Activated CD8-positive, alpha-beta T cell treated with anti-CD3 and anti-CD28 coated beads for 36 hours (primary cell): ENCODE measurements around the gene ACTG1. TPM values are rescaled to one million over a fixed set of nuclear protein-coding genes. Genes with fewer than 3 reads are reported as not detected.

Experiments
- ATAC-seq: fragments of 200-7000 bp; cut with Tn5 transposase; one replicate; pipeline ENCODE4 v1.10.0; 2021; ENCODE audit warnings: mild to moderate bottlenecking, moderate library complexity
- CTCF ChIA-PET: fragments of 350-600 bp; sonication (Branson Sonifier 250); formaldehyde crosslinking; loops from one replicate; lab custom pipeline; 2021; ENCODE audit warnings: antibody characterized with exemption; lab: Charles Lee
- POLR2A ChIA-PET: fragments of 350-600 bp; sonication (Branson Sonifier 250); formaldehyde crosslinking; loops from one replicate; lab custom pipeline; 2021; ENCODE audit warnings: antibody characterized with exemption; lab: Charles Lee
- DNase-seq: peaks from one replicate; pipeline ENCODE4 v3.0.0-alpha.2; 2020
- H3K27ac Mint-ChIP-seq: one replicate; pipeline ENCODE4 v1.8.0; 2021; ENCODE audit warnings: mild to moderate bottlenecking, mixed read lengths
- H3K27me3 Mint-ChIP-seq: one replicate; pipeline ENCODE4 v1.8.0; 2021; ENCODE audit warnings: mixed read lengths
- H3K36me3 Mint-ChIP-seq: one replicate; pipeline ENCODE4 v1.8.0; 2021; ENCODE audit warnings: low read depth, mixed read lengths
- H3K4me1 Mint-ChIP-seq: one replicate; pipeline ENCODE4 v1.8.0; 2021; ENCODE audit warnings: low read depth, mixed read lengths
- H3K4me3 Mint-ChIP-seq: one replicate; pipeline ENCODE4 v1.8.0; 2021; ENCODE audit warnings: mild to moderate bottlenecking, moderate library complexity, mixed read lengths
- H3K9me3 Mint-ChIP-seq: one replicate; pipeline ENCODE4 v1.8.0; 2021; ENCODE audit warnings: mixed read lengths
- intact Hi-C: fragments of 100-400 bp; cut with micrococcal nuclease; formaldehyde crosslinking; loops from one replicate; pipeline ENCODE4 v1.10.0; 2022
- total RNA-seq, 2 experiments: library from RNA; stranded (reverse); gene quantifications; one replicate each; pipeline ENCODE4 v1.2.3, GENCODE V29; 2021
- TF ChIP-seq, protein P1 (sequence below): fragments of 200-600 bp; IDR thresholded peaks from one replicate; pipeline ENCODE4 v1.8.0; 2022; ENCODE audit warnings: antibody characterized with exemption, mild to moderate bottlenecking

The ACTG1 gene
- total RNA-seq, 2 experiments from 2014 or later = 4,606 to 4,756 TPM

DNA sequence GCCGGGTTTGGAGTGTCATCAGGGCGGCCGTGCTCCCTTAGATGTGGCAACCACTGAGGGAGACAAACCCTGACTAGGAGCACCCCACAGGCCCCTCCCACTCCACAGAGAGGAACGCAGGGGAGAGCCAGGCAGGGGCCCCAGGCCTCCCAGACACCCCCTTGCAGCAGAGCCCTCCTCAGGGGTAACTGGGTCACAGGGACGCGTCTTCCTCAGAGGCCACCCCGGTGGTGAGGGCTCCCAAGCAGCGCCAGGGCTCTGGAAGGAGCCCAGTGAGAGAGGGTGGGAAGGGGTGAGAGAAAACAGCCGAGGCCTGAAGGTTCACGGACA is 26.9 kb upstream of the ACTG1 start:
- no peaks in the 10 kb centered on the region for H3K9me3 Mint-ChIP-seq
- H3K36me3 Mint-ChIP-seq = peaks cover 2% of the 10 kb centered on the region
- DNase-seq = no peak
- ATAC-seq = no peak
- intact Hi-C loops = no loop called here
- TF ChIP-seq, protein P1, sequence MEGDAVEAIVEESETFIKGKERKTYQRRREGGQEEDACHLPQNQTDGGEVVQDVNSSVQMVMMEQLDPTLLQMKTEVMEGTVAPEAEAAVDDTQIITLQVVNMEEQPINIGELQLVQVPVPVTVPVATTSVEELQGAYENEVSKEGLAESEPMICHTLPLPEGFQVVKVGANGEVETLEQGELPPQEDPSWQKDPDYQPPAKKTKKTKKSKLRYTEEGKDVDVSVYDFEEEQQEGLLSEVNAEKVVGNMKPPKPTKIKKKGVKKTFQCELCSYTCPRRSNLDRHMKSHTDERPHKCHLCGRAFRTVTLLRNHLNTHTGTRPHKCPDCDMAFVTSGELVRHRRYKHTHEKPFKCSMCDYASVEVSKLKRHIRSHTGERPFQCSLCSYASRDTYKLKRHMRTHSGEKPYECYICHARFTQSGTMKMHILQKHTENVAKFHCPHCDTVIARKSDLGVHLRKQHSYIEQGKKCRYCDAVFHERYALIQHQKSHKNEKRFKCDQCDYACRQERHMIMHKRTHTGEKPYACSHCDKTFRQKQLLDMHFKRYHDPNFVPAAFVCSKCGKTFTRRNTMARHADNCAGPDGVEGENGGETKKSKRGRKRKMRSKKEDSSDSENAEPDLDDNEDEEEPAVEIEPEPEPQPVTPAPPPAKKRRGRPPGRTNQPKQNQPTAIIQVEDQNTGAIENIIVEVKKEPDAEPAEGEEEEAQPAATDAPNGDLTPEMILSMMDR = no peak
- H3K4me1 Mint-ChIP-seq = no peaks in the 10 kb centered on the region
- ChIA-PET CTCF (interaction anchor here (1.0 kb wide), 1 partner anchor 286 kb away, joined by 3 read pairs; no protein-coding TSS in a partner anchor), POLR2A (interaction anchor here (0.6 to 1.0 kb wide), 2 partner anchors 11 to 37 kb away, joined by 3 read pairs; no protein-coding TSS in a partner anchor)
- no peak overlapping the region for H3K4me3 Mint-ChIP-seq
- H3K27ac Mint-ChIP-seq = no peak overlapping the region
- H3K27me3 Mint-ChIP-seq = peaks cover 15% of the 10 kb centered on the region

DNA sequence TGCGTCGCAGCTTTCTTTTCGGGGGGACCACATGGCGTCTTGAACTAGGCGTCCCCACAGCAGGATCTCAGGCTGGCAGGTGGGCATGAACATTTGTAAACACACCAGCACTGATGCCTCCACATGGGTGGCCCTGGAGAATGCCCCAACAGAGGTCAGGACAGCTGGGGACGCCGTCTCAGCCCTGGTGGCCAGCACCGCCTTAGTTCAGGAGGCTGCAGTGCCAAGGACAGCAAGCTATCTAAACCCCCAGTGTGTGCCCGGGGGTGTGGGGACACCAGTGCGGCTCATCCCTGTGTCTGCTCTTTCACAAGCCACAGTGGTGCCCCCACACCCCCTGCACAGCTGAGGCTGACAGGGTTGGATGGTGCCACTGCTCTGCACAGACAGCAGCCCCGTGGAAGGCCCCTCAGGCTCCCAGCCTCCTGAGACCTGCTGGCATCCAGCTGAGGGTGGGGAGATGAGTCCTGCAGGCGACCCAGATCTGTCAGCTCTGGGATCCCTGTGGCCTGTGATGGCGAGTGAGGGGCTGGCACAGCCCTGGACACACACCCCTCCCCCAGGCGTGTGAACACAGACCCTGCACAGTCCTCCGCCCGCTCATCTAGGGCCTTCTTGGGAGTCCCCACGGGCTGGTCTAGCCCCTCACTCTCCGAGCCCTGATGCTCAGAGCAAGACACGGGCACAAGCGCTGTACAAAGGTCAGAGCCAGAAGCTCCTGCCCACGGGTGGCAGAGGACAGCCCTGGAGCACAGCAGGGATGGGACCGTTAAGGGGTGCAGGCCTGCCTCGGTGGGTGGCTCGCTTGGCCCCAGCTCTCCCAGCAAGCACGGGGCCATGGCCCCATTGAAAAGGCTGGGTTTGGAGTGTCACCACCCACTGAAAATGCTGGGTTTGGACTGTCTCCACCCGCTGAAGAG is 26.3 kb upstream of the ACTG1 start:
- TF ChIP-seq, protein P1 = no peak
- peaks cover 2% of the 10 kb centered on the region for H3K36me3 Mint-ChIP-seq
- DNase-seq = no peak
- POLR2A ChIA-PET = interaction anchor here (1.0 to 1.9 kb wide), 3 partner anchors 11 to 30 kb away, joined by 3 to 7 read pairs (median 3); partner anchors contain the start of gene FAAP100
- CTCF ChIA-PET = interaction anchor here (1.0 kb wide), 1 partner anchor 285 kb away, joined by 3 read pairs; no protein-coding TSS in a partner anchor
- no peak for ATAC-seq
- intact Hi-C loops = no loop called here
- no peaks in the 10 kb centered on the region for H3K9me3 Mint-ChIP-seq
- peaks cover 17% of the 10 kb centered on the region for H3K27me3 Mint-ChIP-seq
- no peak overlapping the region for H3K27ac Mint-ChIP-seq
- no peaks in the 10 kb centered on the region for H3K4me1 Mint-ChIP-seq
- no peak overlapping the region for H3K4me3 Mint-ChIP-seq

DNA sequence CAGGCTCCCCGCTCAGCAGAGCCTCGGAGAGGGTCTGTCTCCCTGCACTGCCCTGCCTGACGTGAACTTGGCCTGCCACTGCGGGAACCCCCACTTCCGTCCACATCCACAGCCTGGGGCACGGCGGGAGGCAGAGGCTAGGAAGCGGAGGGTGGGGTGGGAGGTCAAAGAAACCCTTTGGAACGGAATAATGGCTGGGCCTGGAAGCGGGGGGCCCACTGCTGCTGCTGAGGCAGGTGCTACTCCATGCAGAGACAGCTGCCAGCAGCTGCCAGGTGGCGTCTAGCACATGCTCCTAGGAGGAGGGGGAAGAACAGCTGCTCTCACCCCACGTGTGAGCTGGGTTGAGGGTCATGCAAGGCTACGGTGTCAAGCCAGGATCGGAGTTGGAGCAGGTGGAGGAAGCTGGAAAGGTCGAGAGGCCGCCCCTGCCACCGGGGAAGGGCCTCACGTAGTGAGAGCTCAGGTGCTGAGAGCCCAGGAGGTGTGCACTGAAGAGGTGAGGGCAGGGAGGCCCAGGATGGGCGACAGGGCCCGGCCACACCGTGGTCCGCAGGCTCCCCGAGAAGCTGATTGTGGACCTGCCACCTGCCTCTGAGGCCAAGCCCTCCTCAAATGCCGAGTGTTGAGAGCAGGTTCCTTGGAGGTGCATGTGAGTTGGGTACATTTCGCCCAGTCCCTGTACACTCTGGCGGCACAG is 25.4 kb upstream of the ACTG1 start:
- intact Hi-C loops = no loop called here
- ATAC-seq = no peak
- no peaks in the 10 kb centered on the region for H3K4me1 Mint-ChIP-seq
- H3K36me3 Mint-ChIP-seq = peaks cover 2% of the 10 kb centered on the region
- ChIA-PET POLR2A (interaction anchor here (0.6 to 1.9 kb wide), 3 partner anchors 14 to 29 kb away, joined by 3 to 7 read pairs (median 3); partner anchors contain the start of gene FAAP100), CTCF (no interaction called here)
- TF ChIP-seq, protein P1 = no peak
- no peak overlapping the region for H3K4me3 Mint-ChIP-seq
- H3K9me3 Mint-ChIP-seq = no peaks in the 10 kb centered on the region
- DNase-seq = no peak
- peaks cover 17% of the 10 kb centered on the region for H3K27me3 Mint-ChIP-seq
- no peak overlapping the region for H3K27ac Mint-ChIP-seq

DNA sequence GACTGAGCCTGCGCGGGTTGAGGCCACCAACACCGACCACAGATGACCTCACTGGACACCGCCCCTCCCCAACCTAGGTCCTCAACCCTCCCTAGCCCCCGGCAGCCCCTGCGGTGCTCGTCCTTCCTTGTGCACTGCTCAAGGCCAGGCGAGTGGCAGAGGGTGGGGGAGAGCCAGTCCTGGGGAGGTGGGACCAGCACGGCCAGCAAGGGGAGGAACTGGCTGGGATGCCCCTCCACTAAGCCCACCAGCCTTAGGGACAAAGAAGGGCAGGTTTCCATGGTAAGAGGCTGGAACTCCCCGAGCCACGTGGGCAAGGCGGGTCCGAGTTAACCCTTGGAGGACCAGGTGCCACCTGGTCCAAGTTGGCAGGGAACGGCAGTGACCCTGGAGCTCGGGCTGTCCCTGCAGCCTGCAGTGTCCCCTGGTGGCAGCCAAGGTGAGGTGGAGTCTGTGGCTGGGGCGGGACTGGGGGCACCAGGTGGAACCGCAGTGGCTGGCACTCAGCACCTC is 24.8 kb upstream of the ACTG1 start:
- DNase-seq (peak; percentile 54), ATAC-seq (peak; percentile 77)
- Mint-ChIP-seq H3K36me3 (peaks cover 2% of the 10 kb centered on the region), H3K4me1 (no peaks in the 10 kb centered on the region), H3K27me3 (peaks cover 17% of the 10 kb centered on the region), H3K4me3 (no peak overlapping the region), H3K9me3 (no peaks in the 10 kb centered on the region), H3K27ac (no peak overlapping the region)
- TF ChIP-seq, protein P1 = peak; percentile 56
- intact Hi-C loops = no loop called here
- CTCF ChIA-PET = no interaction called here
- POLR2A ChIA-PET = interaction anchor here (1.9 kb wide), 1 partner anchor 15 kb away, joined by 7 read pairs; the partner anchor contains the start of gene FAAP100
